OCI-LY3 (cell line): ENCODE measurements around the gene CFAP54.

ENCODE experiments used
- EZH2phosphoT487 ChIP-seq: fragments of 200-600 bp; shearing (Covaris generic); IDR thresholded peaks from 2 replicates; pipeline ENCODE4 v1.6.1; 2018; ENCODE audit warnings: antibody characterized with exemption, mixed run types, low read depth
- TF ChIP-seq, protein P1 (sequence below): fragments of 200-600, 300-600 bp; sonication (generic); IDR thresholded peaks from 2 replicates; pipeline ENCODE4 v1.5.1; 2014; ENCODE audit warnings: antibody characterized with exemption, low read length, low read depth

DNA sequence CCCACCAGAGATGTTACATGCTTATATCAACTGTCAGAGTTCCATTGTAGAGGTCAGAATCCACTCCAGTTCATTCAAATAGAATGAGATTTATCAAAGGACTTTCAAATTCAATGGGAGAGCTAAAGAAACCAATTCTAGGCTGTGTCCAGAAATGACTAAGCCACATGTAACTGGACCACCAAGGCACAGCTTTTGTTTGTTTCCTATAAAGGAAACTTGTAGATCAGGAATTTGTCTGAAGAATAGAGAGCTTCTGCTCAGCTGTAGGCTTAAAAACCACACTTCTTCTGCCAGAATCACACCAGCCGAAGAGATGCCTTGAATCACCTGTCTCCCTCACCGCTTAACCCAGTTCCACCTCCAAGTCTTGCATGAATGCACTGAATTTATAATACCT lies 283.7 kb downstream of the CFAP54 start:
- TF ChIP-seq, protein P1, sequence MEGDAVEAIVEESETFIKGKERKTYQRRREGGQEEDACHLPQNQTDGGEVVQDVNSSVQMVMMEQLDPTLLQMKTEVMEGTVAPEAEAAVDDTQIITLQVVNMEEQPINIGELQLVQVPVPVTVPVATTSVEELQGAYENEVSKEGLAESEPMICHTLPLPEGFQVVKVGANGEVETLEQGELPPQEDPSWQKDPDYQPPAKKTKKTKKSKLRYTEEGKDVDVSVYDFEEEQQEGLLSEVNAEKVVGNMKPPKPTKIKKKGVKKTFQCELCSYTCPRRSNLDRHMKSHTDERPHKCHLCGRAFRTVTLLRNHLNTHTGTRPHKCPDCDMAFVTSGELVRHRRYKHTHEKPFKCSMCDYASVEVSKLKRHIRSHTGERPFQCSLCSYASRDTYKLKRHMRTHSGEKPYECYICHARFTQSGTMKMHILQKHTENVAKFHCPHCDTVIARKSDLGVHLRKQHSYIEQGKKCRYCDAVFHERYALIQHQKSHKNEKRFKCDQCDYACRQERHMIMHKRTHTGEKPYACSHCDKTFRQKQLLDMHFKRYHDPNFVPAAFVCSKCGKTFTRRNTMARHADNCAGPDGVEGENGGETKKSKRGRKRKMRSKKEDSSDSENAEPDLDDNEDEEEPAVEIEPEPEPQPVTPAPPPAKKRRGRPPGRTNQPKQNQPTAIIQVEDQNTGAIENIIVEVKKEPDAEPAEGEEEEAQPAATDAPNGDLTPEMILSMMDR = no peak
- TF ChIP-seq EZH2phosphoT487 = no peak
